ENCODE measurements around the gene FOXR2. TPM values are rescaled to one million over a fixed set of nuclear protein-coding genes. Genes with fewer than 3 reads are reported as not detected.

The FOXR2 gene
- total RNA-seq, 1 experiment from 2014 or later, result not detected

GRCh38 chrX:55624403-55624802 is 1.2 kb downstream of the FOXR2 start:
- POLR2A ChIA-PET, result no interaction called here
- Mint-ChIP-seq H3K27ac (no peak overlapping the region), H3K27me3 (ENCODE audit: low read depth) (no peaks in the 10 kb centered on the region; the same call in 1 of the 2 replicates), H3K9me3 (peaks cover 58% of the 10 kb centered on the region), H3K36me3 (peaks cover 25% of the 10 kb centered on the region), H3K4me1 (no peaks in the 10 kb centered on the region), H3K4me3 (no peak overlapping the region)
- DNase-seq (ENCODE audit: low spot score), result no peak
- no peak for TF ChIP-seq MXD4 (CRISPR knock-in tag; IDR thresholded peaks at IDR 0.05; ENCODE audit: borderline replicate concordance)
- no peak for TF ChIP-seq CTCF (IDR thresholded peaks at IDR 0.05)
- TF ChIP-seq ERG (CRISPR knock-in tag; IDR thresholded peaks at IDR 0.05), result no peak
- TF ChIP-seq ZBTB21 (CRISPR knock-in tag; IDR thresholded peaks at IDR 0.05; ENCODE audit: borderline replicate concordance), result no peak
- TF ChIP-seq USF2 (CRISPR knock-in tag; IDR thresholded peaks at IDR 0.05), result no peak
- no peak for TF ChIP-seq JUN (CRISPR knock-in tag; IDR thresholded peaks at IDR 0.05)
- no peak for ATAC-seq
- CTCF ChIA-PET, result no interaction called here

GRCh38 chrX:55636109-55636508 is 12.9 kb downstream of the FOXR2 start:
- TF ChIP-seq NFATC4 (CRISPR knock-in tag; IDR thresholded peaks at IDR 0.05) (no peak), KAT7 (CRISPR knock-in tag; IDR thresholded peaks at IDR 0.05; ENCODE audit: borderline replicate concordance) (no peak), JAZF1 (CRISPR knock-in tag; IDR thresholded peaks at IDR 0.05) (no peak), CREM (CRISPR knock-in tag; IDR thresholded peaks at IDR 0.05) (no peak)
- H3K27ac Mint-ChIP-seq, result no peak overlapping the region
- peaks cover 6% of the 10 kb centered on the region; the same call in 1 of the 2 replicates for H3K36me3 Mint-ChIP-seq
- ChIA-PET CTCF (no interaction called here), POLR2A (no interaction called here)
- no peaks in the 10 kb centered on the region for H3K4me1 Mint-ChIP-seq
- no peak overlapping the region for H3K4me3 Mint-ChIP-seq
- no peaks in the 10 kb centered on the region; the same call in 1 of the 2 replicates for H3K27me3 Mint-ChIP-seq (ENCODE audit: low read depth)
- peaks cover 24% of the 10 kb centered on the region for H3K9me3 Mint-ChIP-seq
- ATAC-seq, result no peak
- DNase-seq (ENCODE audit: low spot score), result no peak

- no peaks in the 10 kb centered on the region; the same call in 1 of the 2 replicates for H3K27me3 Mint-ChIP-seq (ENCODE audit: low read depth)
- H3K9me3 Mint-ChIP-seq, result peaks cover 33% of the 10 kb centered on the region
- TF ChIP-seq NR1H2 (CRISPR knock-in tag; IDR thresholded peaks at IDR 0.05), result no peak
- no peak overlapping the region for H3K4me3 Mint-ChIP-seq
- DNase-seq (ENCODE audit: low spot score) (no peak), ATAC-seq (no peak)
- H3K4me1 Mint-ChIP-seq, result no peaks in the 10 kb centered on the region
- CTCF ChIA-PET, result no interaction called here
- H3K27ac Mint-ChIP-seq, result no peak overlapping the region
- POLR2A ChIA-PET, result no interaction called here
- peaks cover 9% of the 10 kb centered on the region; the same call in 1 of the 2 replicates for H3K36me3 Mint-ChIP-seq
Observed at GRCh38 chrX:55638933-55639332, 15.7 kb downstream of the FOXR2 start.

GRCh38 chrX:55640854-55641253 is 17.7 kb downstream of the FOXR2 start:
- ChIA-PET POLR2A (no interaction called here), CTCF (no interaction called here)
- Mint-ChIP-seq H3K27me3 (ENCODE audit: low read depth) (no peaks in the 10 kb centered on the region; the same call in 1 of the 2 replicates), H3K9me3 (peaks cover 33% of the 10 kb centered on the region), H3K36me3 (peaks cover 14% of the 10 kb centered on the region), H3K27ac (no peak overlapping the region), H3K4me1 (no peaks in the 10 kb centered on the region), H3K4me3 (no peak overlapping the region)
- no peak for DNase-seq (ENCODE audit: low spot score)
- ATAC-seq, result no peak
- TF ChIP-seq GABPB1 (CRISPR knock-in tag; IDR thresholded peaks at IDR 0.05) (no peak), ZNF317 (CRISPR knock-in tag; IDR thresholded peaks at IDR 0.05; ENCODE audit: borderline replicate concordance, low read depth) (no peak), ZNF671 (CRISPR knock-in tag; IDR thresholded peaks at IDR 0.05) (no peak), CREM (CRISPR knock-in tag; IDR thresholded peaks at IDR 0.05) (no peak), FOXP4 (CRISPR knock-in tag; IDR thresholded peaks at IDR 0.05) (no peak), TEAD4 (CRISPR knock-in tag; IDR thresholded peaks at IDR 0.05) (no peak), ELF4 (CRISPR knock-in tag; IDR thresholded peaks at IDR 0.05; ENCODE audit: low read depth) (no peak), E2F1 (CRISPR knock-in tag; IDR thresholded peaks at IDR 0.05) (no peak), TCF7 (CRISPR knock-in tag; IDR thresholded peaks at IDR 0.05; ENCODE audit: low read depth) (no peak), FOXJ3 (CRISPR knock-in tag; IDR thresholded peaks at IDR 0.05; ENCODE audit: borderline replicate concordance) (no peak)
